GM12878 (cell line): ENCODE measurements around the gene SDCCAG8. TPM values are rescaled to one million over a fixed set of nuclear protein-coding genes. Genes with fewer than 3 reads are reported as not detected.

Experiments used
- ATAC-seq: fragments of 200-7000 bp; cut with Tn5 transposase; 3 replicates; pipeline ENCODE4 v1.9.1; 2020; ENCODE audit warnings: mild to moderate bottlenecking, moderate library complexity
- BruUV-seq: library from RNA; stranded (reverse); fragments of 400-500 nt; replicated peaks from 2 replicates; lab custom pipeline; 2021; lab: Mats Ljungman, UMichigan
- CTCF ChIA-PET: fragments of 300-600 bp; sonication (Branson Sonifier 250); formaldehyde crosslinking; extraction: SDS; loops from one replicate; lab custom pipeline; 2021; ENCODE audit warnings: inconsistent platforms; lab: Yijun Ruan, JAX
- POLR2A ChIA-PET: fragments of 350-600 bp; formaldehyde crosslinking; extraction: SDS; loops from one replicate; lab custom pipeline; 2021; ENCODE audit warnings: inconsistent platforms; lab: Charles Lee
- RAD21 ChIA-PET: fragments of 300-600 bp; sonication (Branson Sonifier 250); formaldehyde crosslinking; loops from one replicate; lab custom pipeline; 2023; ENCODE audit warnings: antibody characterized with exemption; ENCODE audit not compliant: unreplicated experiment; lab: Charles Lee
- SMC1A ChIA-PET: fragments of 300-600 bp; sonication (Branson Sonifier 250); formaldehyde crosslinking; loops from one replicate; lab custom pipeline; 2023; ENCODE audit not compliant: unreplicated experiment, uncharacterized antibody; lab: Charles Lee
- DNase-seq: peaks from one replicate; pipeline ENCODE4 v3.0.0-alpha.2; 2011; ENCODE audit warnings: low read depth, low spot score
- FAIRE-seq: peaks from 3 replicates; lab custom pipeline; 2011; peaks lifted over from hg19 to GRCh38; lab: Jason Lieb, UNC
- H2AFZ ChIP-seq: 2 replicates; pipeline ENCODE4 v1.6.0; 2011; ENCODE audit warnings: low read depth, low read length, control low read depth; ENCODE audit not compliant: control insufficient read depth
- H3K27ac ChIP-seq: 2 replicates; pipeline ENCODE4 v1.5.1; 2011; ENCODE audit warnings: control low read depth; ENCODE audit not compliant: control insufficient read depth, insufficient read depth
- H3K27me3 ChIP-seq, 2 experiments: replicated peaks in 1 of 2; 2 replicates each; pipeline versions ENCODE4 v1.6.0 to v1.6.1; 2011; ENCODE audit warnings: low read length in 1 of 2; ENCODE audit not compliant: control insufficient read depth in 2 of 2, insufficient read depth in 2 of 2
- H3K36me3 ChIP-seq, 2 experiments: 2 replicates each; pipeline ENCODE4 v1.5.1; 2011; ENCODE audit warnings: low read length in 1 of 2; ENCODE audit not compliant: control insufficient read depth in 2 of 2, insufficient read depth in 2 of 2
- H3K4me1 ChIP-seq: 2 replicates; pipeline ENCODE4 v1.6.1; 2011; ENCODE audit warnings: mild to moderate bottlenecking, low read length, moderate library complexity, mixed read lengths; ENCODE audit not compliant: control insufficient read depth, insufficient read depth
- H3K4me2 ChIP-seq: 2 replicates; pipeline ENCODE4 v1.6.0; 2011; ENCODE audit warnings: control low read depth; ENCODE audit not compliant: control insufficient read depth, insufficient read depth
- H3K4me3 ChIP-seq: fragments of 200-600 bp; sonication (generic); 2 replicates; pipeline ENCODE4 v1.5.1; 2016
- H3K79me2 ChIP-seq: 2 replicates; pipeline ENCODE4 v1.6.0; 2011; ENCODE audit warnings: low read length; ENCODE audit not compliant: control insufficient read depth, insufficient read depth
- H3K9ac ChIP-seq: 2 replicates; pipeline ENCODE4 v1.8.0; 2011; ENCODE audit warnings: low read length, control low read depth, mixed read lengths; ENCODE audit not compliant: control insufficient read depth, insufficient read depth
- H3K9me3 ChIP-seq: replicated peaks from 3 replicates; pipeline ENCODE4 v1.5.1; 2011; ENCODE audit warnings: mild to moderate bottlenecking, low read length; ENCODE audit not compliant: control insufficient read depth, insufficient read depth
- H4K20me1 ChIP-seq: 2 replicates; pipeline ENCODE4 v1.6.0; 2011; ENCODE audit not compliant: control insufficient read depth, insufficient read depth
- BCLAF1 ChIP-seq: fragments of 450-650 bp; IDR thresholded peaks from 2 replicates; pipeline ENCODE4 v1.6.1; 2017; ENCODE audit warnings: antibody characterized with exemption, mild to moderate bottlenecking, moderate library complexity
- CBX3 ChIP-seq: fragments of 200-600 bp; sonication (generic); IDR thresholded peaks from 2 replicates; pipeline ENCODE4 v1.6.1; 2016; ENCODE audit warnings: low read depth, borderline replicate concordance
- EGR1 ChIP-seq, 2 experiments: IDR thresholded peaks; 1 replicate in 1 of 2; 2 replicates in 1 of 2; pipeline ENCODE4 v1.6.1; 2011 to 2012; ENCODE audit warnings: low read depth in 2 of 2, low read length in 2 of 2, borderline replicate concordance in 1 of 2, mild to moderate bottlenecking in 1 of 2, moderate library complexity in 1 of 2
- IKZF1 ChIP-seq: fragments of 450-650 bp; conservative IDR thresholded peaks from 2 replicates; pipeline ENCODE4 v1.6.1; 2017; ENCODE audit warnings: antibody characterized with exemption, mild to moderate bottlenecking
- NRF1 ChIP-seq: conservative IDR thresholded peaks from 2 replicates; pipeline ENCODE4 v1.6.1; 2011; ENCODE audit warnings: mild to moderate bottlenecking, low read depth, low read length, improper control_type of control experiment
- PRDM15 ChIP-seq: fragments of 450-650 bp; formaldehyde crosslinking; IDR thresholded peaks from 2 replicates; pipeline ENCODE4 v1.4.0; 2020; ENCODE audit warnings: mild to moderate bottlenecking, moderate library complexity
- RAD21 ChIP-seq: IDR thresholded peaks from 2 replicates; pipeline ENCODE4 v1.6.1; 2011; ENCODE audit warnings: mild to moderate bottlenecking, low read depth, low read length, moderate library complexity; ENCODE audit not compliant: insufficient read depth
- RAD51 ChIP-seq: fragments of 450-650 bp; IDR thresholded peaks from 2 replicates; pipeline ENCODE4 v1.6.1; 2016; ENCODE audit warnings: moderate library complexity, mild to moderate bottlenecking, inconsistent platforms
- TAF1 ChIP-seq: IDR thresholded peaks from 2 replicates; pipeline ENCODE4 v1.6.1; 2011; ENCODE audit warnings: mild to moderate bottlenecking, low read depth, low read length, borderline replicate concordance
- TARDBP ChIP-seq: IDR thresholded peaks from 2 replicates; pipeline ENCODE4 v1.6.1; 2016; ENCODE audit warnings: borderline replicate concordance
- WGBS: methylation state at CpG from one replicate; pipeline ENCODE4 v1.1.6; 2016; ENCODE audit warnings: low lambda C conversion rate; ENCODE audit not compliant: insufficient replicate concordance, insufficient coverage; ENCODE audit errors: missing lambda C conversion rate; 5-methylcytosine and 5-hydroxymethylcytosine counted together
- in situ Hi-C: fragments of 300-500 bp; cut with MboI; formaldehyde crosslinking; loops from 9 replicates; pipeline ENCODE4 v1.14.3; 2018; ENCODE audit warnings: mixed read lengths
- intact Hi-C: fragments of 100-400 bp; cut with micrococcal nuclease; formaldehyde crosslinking; loops from one replicate; pipeline ENCODE4 v1.14.2; 2022; ENCODE audit not compliant: unreplicated experiment
- polyA plus RNA-seq, 11 experiments: library from polyadenylated mRNA; depleted of rRNA in 4 of 11; unstranded in 6 of 11; stranded (reverse) in 5 of 11; fragments of >200 nt; fragmentation: Nextera tagmentation in 4 of 11; fragmentation: Illumina TruSeq in 1 of 11; extraction: Ambion mirVana in 4 of 11; extraction: Trizol in 1 of 11; gene quantifications; 1 replicate in 1 of 11; 2 replicates in 10 of 11; pipeline versions ENCODE4 v1.2.1 to v1.2.3, GENCODE V29; 2011 to 2016; ENCODE audit warnings: inconsistent platforms in 2 of 11, missing spikeins in 2 of 11, low read depth in 1 of 11
- total RNA-seq, 4 experiments: library from RNA; depleted of rRNA in 3 of 4; stranded (reverse); fragments of >200 nt in 3 of 4; fragmentation: Illumina TruSeq in 1 of 4; extraction: Trizol in 1 of 4; gene quantifications; 2 replicates each; pipeline versions ENCODE4 v1.2.1 to v1.2.3, GENCODE V29; 2013 to 2021

SDCCAG8 gene
- total and polyA plus RNA-seq, 10 of the 15 experiments (the other 5 are each of a cell fraction or from before 2014, with no cell fraction given): 15.0 to 25.6 (median 20.6) TPM

GRCh38 chr1:243273506-243273905 lies 17.7 kb downstream of the SDCCAG8 start:
- in situ Hi-C loops: no loop called here
- H3K9ac ChIP-seq: no peak overlapping the region
- TF ChIP-seq RAD21: no peak
- TF ChIP-seq, all 136 proteins: peak for 0
- 96% methylated on average over 3 of the region's 3 CpGs for WGBS
- no peak for ATAC-seq
- no peak overlapping the region for H2AFZ ChIP-seq
- DNase-seq: no peak
- peaks cover 2% of the 10 kb centered on the region; the same call in 1 of the 3 replicates for H3K9me3 ChIP-seq
- H3K4me2 ChIP-seq: no peak overlapping the region
- SMC1A ChIA-PET: interaction anchor here (1.7 kb wide), 1 partner anchor 40 kb away, joined by 9 read pairs; no protein-coding TSS in a partner anchor
- FAIRE-seq: no peak
- BruUV-seq: no TSS peak
- POLR2A ChIA-PET: no interaction called here
- intact Hi-C loops: no loop called here
- H3K4me1 ChIP-seq: no peaks in the 10 kb centered on the region
- H3K36me3 ChIP-seq: peaks cover 1 to 6% of the 10 kb centered on the region in 2 experiments; a peak in 2 of 4 replicates
- H4K20me1 ChIP-seq: no peaks in the 10 kb centered on the region
- H3K4me3 ChIP-seq: no peak overlapping the region
- CTCF ChIA-PET: interaction anchor here (0.8 to 1.4 kb wide), 4 partner anchors 11 to 70 kb away, joined by 3 to 5 read pairs (median 4); no protein-coding TSS in a partner anchor
- RAD21 ChIA-PET: no interaction called here
- no peaks in the 10 kb centered on the region for H3K27me3 ChIP-seq
- H3K27ac ChIP-seq: no peak overlapping the region
- no peaks in the 10 kb centered on the region for H3K79me2 ChIP-seq

GRCh38 chr1:243273945-243274344 lies 18.1 kb downstream of the SDCCAG8 start:
- peaks cover 2% of the 10 kb centered on the region; the same call in 1 of the 3 replicates for H3K9me3 ChIP-seq
- H3K9ac ChIP-seq: no peak overlapping the region
- no peak overlapping the region for H3K4me2 ChIP-seq
- ATAC-seq (no peak), DNase-seq (no peak), FAIRE-seq (no peak)
- ChIA-PET SMC1A (interaction anchor here (1.7 kb wide), 1 partner anchor 40 kb away, joined by 9 read pairs; no protein-coding TSS in a partner anchor), CTCF (no interaction called here), POLR2A (no interaction called here), RAD21 (no interaction called here)
- 79% methylated on average over 2 of the region's 2 CpGs for WGBS
- H3K36me3 ChIP-seq: peaks cover 1 to 6% of the 10 kb centered on the region in 2 experiments; a peak in 2 of 4 replicates
- no TSS peak for BruUV-seq
- intact Hi-C loops: no loop called here
- in situ Hi-C loops: no loop called here
- TF ChIP-seq RAD51: no peak
- no peak for TF ChIP-seq TAF1
- TF ChIP-seq NRF1: no peak
- no peak for TF ChIP-seq BCLAF1
- no peak for TF ChIP-seq PRDM15 (CRISPR knock-in tag)
- TF ChIP-seq IKZF1: no peak
- TF ChIP-seq EGR1 (IDR thresholded peaks at IDR 0.05; ENCODE audit: borderline replicate concordance in 1 of 2, low read depth in 2 of 2, low read length in 2 of 2): no peak
- no peak for TF ChIP-seq CBX3
- TF ChIP-seq TARDBP: no peak
- H3K4me1 ChIP-seq: no peaks in the 10 kb centered on the region
- no peak overlapping the region for H3K4me3 ChIP-seq
- no peak overlapping the region for H2AFZ ChIP-seq
- no peaks in the 10 kb centered on the region for H3K79me2 ChIP-seq
- H3K27me3 ChIP-seq: no peaks in the 10 kb centered on the region
- no peak overlapping the region for H3K27ac ChIP-seq
- H4K20me1 ChIP-seq: no peaks in the 10 kb centered on the region
